ENCODE results near the gene U2AF2.

U2AF2 gene

DNA sequence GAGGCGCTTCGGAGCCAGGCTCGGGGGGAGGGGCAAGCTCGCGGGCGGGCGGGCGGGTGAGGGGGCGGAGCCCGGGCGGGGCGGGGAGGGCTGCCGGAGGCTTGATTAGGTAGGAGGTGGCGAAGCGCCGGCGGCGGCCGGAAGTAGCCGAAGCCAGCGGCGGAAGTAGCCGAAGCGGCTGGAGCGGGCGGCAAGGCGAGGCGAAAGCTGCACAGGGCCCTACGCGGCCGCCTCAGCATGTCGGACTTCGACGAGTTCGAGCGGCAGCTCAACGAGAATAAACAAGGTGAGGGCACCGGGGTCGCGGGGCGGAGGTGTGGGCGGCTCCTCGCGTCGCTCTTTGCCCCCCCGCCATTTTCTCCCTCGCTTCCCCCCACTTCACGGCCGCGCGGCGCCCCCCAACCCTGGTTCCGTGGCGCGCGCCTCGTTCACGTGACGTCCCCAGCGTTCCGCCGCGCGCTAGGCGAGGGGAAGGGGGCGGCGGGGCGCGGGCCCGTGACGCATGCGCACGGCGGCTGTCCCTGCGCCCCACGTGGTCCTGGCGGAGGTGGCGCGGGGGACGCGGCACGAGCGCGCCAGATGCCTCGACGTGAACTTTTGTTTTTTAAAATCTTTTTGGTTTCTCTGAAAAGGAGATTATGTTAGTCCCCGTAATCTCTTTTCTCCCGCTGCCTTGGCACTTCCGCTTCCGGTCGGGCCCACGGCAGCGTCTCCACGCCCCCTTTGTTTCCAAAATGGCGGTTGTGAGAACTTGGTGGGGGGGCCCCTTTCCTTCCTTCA is at the start of gene U2AF2:
Gene U2AF2 (plus strand): TSS at position 168 of the 780 bp plus-strand sequence. CDS start 70 bp downstream, at position 238.
- peak; percentile 72 for DNase-seq (ENCODE audit: low read depth)

DNA sequence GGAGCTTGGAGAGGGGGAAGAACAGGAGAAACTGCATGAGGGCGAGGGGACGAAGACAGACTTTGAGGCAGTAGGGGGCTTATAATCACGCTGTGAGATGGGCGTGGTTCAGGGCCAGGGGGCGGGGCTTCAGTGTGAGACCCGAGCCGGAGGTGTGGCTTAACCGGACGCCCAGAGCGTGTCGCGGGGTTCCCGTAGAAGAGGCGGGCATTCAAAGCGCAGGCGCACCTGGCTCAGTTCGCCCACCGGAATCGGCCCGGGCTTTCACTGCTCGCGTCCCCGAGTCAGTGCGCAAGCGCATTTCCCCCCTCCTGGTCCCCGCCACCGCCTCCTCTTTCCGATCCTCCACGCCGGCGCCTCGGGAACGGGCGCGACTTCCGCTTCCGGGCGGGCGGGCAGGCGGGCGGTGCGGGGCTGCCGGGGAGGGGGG is 49.6 kb upstream of the U2AF2 start:
- DNase-seq (ENCODE audit: low read depth) = peak; percentile 93

DNA sequence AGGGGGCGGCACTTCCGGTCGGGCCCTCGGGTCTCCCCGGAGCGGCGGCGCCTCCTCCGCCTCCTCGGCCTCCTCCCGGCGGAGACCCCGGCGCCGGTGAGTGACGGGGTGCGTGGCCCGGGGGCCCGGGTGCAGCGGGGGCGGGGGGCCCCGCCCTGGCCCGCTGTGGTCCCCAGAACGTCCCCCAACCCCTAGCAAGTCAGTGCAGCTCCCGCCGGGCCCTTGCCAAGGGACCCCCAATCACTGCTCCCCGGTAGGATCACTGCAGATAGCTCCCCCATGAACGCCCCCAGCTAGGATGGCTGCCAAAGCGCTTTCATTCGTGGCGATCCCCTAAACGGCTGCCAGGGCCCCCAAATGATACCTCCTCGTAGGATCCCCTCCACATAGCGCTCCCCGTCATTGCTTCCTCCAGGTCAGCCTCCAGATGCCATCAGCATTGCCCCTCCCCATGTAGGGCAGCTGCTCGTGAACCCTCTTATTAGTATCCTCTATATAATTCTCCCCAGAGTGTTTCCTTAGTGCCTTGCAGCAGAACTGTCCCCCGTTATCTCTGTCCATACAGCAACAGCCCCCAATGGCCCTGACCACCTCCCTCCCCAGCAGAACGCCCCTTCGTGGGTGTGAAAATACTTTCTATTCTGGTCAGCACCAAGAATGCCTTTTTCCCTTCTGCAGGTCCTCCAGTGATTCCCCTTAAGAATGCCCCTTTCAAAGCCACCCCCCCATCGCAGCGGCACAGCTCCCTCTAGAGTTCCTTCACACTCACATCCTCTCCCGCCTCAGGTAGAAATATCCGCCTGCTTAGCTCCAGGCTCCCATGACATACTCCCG is 49.0 kb upstream of the U2AF2 start, which contains the start of gene ZNF865:
Gene ZNF865 (plus strand): TSS at position 11 of the 834 bp plus-strand sequence. CDS start 7,972 bp downstream, outside the sequence.
- peak; percentile 75 for DNase-seq (ENCODE audit: low read depth)

DNA sequence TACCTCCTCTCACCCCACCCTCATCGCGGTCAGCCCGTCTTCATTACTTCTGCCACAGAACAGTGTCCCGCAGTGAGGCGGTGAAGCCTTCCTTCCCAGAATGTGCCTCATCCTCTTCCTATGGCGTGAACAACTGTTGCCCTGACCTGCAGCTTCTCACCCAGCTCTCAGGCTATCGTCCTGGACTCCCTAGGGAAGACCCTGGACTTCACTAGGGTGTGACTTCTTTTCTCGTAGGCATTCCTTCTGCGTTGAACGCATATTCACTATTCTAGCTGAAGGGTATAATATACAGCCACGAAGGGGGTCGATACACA is 48.4 kb upstream of the U2AF2 start:
- no peak for DNase-seq (ENCODE audit: low read depth)

DNA sequence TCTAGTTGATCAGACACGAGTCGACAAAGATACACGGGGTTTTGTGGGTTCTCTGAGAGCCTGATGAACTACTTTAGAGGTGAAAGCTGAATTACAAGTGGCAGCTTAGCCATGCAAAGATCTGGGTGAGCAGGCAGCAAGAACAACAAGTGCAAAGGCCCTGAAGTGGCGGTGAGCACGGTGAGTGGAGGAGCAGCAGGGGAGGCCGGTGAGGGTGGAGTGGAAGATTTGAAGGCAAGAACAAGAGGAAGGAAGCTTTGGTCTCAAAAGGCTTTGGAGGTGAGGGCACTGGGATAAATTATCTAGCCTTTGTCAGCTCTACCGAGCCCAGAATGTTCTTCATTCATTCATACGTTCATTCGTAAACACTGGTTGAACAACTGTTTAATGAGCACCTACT is 48.0 kb upstream of the U2AF2 start:
- DNase-seq (ENCODE audit: low read depth) = no peak

DNA sequence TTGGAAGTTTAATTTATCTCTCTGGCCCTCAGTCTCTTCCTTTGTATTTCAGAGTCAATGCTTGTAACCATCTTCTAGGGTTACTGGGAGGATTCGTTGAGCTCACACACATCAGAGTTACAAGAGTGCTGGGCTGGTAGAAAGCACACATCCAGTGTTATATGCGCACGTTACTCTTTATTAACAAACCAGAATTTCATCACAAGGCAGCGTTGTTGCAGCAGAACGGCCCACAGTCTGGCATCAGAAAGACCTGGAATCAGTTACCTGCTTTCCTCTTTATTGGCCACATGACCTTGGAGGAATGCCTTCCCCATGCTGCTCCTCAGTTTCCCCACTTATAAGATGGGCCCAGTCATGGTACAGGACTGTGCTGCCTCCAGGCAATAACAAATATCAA is 45.5 kb upstream of the U2AF2 start:
- DNase-seq (ENCODE audit: low read depth) = no peak

DNA sequence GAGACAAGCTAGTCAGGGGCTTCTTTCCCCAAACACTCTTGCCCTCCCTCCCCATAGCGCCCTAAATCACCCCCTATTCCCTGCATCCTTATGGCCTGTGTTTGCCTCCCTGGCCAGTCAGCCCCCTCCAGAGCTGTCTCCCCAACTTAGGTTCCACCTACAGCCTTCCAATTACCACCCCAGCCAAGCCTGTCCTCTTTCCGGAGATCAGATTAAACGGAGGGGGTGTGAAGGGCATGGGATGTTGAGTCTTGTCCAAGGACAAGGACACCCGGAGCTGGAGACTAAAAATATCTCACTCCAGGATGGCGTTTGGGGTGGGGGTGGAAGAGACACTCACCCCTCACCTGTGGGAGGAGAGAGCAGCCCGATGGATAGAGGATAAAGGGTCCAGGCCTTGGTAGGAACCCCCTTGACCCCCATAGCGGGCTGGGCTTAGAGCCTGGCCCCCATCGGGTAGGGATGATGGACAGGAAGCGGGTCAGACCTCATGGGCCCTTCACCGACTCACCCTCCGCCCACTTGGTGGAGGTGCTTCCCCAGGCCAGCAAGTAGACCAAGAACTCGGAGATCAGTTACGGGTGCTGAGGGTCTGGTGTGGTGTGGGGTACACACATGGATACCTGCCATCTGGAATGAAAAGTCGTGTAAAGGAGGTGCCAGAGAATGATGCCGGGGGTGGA is 43.4 kb upstream of the U2AF2 start:
- no peak for DNase-seq (ENCODE audit: low read depth)

DNA sequence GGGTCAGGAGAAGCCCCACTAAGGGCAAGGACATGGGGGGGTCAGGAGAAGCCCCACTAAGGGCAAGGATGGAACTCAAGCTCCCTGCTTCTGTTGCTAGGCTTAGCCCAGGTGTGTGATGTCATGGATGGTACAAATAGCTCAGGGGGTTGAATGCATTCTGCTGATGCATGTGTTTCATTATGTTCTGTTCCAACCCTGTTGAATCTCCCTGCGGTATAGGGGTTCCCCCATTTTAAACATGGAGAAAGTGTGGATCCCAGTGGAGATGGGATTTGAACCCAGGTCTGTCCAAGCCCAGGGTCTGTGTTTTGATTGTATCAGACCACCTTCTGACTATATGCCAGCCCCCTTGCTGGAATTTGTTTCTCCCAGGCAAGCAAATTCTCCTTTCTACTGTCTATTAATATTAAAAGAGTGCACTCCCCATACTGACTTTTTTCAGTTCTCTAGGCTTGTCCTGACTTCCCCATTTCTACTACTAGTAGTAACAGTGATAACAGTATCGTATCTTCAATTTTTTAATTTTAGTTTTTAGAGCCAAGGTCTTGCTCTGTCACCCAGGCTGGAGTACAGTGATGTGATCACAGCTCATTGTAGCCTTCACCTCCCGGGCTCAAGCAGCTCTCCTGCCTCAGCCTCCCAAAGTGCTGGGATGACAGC is 42.7 kb upstream of the U2AF2 start:
- no peak for DNase-seq (ENCODE audit: low read depth)

DNA sequence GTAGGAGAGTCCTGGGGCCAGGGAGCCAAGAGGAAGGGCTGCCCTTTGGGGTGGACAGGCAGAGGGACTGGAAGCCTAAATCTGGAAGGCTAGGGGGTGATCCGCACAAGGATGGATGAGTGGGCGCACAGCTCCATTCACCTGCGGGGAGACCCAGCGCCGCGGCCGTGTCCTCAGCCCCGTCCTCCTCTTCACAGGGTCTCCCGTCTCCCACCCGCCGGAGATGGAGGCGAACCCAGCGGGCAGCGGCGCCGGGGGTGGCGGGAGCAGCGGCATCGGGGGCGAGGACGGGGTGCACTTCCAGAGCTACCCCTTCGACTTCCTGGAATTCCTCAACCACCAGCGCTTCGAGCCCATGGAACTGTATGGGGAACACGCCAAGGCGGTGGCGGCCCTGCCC is 41.4 kb upstream of the U2AF2 start:
- no peak for DNase-seq (ENCODE audit: low read depth)

DNA sequence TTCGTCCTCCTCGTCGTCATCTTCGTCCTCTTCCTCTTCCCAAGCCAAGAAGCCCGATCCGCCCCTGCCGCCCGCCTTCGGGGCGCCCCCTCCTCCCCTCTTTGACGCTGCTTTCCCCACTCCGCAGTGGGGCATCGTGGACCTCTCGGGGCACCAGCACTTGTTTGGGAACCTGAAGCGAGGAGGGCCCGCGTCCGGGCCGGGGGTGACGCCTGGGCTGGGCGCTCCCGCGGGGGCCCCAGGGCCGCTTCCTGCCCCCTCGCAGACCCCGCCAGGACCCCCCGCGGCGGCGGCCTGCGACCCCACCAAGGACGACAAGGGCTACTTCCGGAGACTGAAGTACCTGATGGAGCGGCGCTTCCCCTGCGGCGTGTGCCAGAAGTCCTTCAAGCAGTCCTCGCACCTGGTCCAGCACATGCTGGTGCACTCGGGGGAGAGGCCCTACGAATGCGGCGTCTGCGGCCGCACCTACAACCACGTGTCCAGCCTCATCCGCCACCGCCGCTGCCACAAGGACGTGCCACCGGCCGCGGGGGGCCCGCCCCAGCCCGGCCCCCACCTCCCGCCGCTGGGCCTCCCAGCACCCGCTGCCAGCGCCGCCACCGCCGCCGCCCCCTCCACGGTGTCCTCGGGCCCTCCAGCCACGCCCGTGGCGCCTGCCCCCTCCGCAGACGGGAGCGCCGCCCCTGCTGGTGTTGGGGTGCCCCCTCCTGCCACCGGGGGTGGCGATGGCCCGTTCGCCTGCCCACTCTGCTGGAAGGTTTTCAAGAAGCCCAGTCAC is 40.7 kb upstream of the U2AF2 start:
- DNase-seq (ENCODE audit: low read depth) = no peak

DNA sequence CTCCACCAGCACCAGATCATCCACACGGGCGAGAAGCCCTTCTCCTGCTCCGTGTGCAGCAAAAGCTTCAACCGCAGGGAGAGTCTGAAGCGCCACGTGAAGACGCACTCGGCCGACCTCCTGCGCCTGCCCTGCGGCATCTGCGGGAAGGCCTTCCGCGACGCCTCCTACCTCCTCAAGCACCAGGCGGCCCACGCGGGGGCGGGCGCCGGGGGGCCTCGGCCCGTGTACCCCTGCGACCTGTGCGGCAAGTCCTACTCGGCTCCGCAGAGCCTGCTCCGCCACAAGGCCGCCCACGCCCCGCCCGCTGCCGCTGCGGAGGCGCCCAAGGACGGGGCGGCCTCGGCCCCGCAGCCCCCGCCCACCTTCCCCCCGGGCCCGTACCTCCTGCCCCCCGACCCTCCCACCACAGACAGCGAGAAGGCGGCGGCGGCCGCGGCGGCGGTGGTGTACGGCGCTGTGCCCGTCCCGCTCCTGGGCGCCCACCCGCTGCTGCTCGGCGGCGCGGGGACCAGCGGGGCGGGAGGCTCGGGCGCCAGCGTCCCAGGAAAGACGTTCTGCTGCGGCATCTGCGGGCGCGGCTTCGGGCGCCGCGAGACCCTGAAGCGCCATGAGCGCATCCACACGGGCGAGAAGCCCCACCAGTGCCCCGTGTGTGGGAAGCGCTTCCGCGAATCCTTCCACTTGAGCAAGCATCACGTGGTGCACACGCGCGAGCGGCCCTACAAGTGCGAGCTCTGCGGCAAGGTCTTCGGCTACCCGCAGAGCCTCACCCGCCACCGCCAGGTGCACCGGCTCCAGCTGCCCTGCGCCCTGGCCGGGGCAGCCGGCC is 39.9 kb upstream of the U2AF2 start:
- no peak for DNase-seq (ENCODE audit: low read depth)

DNA sequence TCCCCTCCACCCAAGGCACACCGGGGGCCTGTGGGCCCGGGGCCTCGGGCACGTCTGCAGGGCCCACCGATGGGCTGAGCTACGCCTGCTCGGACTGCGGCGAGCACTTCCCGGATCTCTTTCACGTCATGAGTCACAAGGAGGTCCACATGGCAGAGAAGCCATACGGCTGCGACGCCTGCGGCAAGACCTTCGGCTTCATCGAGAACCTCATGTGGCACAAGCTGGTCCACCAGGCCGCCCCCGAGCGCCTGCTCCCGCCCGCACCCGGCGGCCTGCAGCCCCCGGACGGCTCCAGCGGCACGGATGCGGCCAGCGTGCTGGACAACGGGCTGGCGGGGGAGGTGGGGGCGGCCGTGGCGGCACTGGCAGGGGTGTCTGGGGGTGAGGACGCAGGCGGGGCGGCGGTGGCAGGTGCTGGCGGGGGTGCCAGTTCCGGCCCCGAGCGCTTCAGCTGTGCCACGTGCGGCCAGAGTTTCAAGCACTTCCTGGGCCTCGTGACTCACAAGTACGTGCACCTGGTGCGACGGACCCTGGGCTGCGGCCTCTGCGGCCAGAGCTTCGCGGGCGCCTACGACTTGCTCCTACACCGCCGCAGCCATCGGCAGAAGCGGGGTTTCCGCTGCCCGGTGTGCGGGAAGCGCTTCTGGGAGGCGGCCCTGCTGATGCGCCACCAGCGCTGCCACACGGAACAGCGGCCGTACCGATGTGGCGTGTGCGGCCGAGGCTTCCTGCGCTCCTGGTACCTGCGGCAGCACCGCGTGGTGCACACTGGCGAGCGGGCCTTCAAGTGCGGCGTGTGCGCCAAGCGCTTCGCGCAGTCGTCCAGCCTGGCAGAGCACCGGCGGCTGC is 39.1 kb upstream of the U2AF2 start:
- DNase-seq (ENCODE audit: low read depth) = no peak

DNA sequence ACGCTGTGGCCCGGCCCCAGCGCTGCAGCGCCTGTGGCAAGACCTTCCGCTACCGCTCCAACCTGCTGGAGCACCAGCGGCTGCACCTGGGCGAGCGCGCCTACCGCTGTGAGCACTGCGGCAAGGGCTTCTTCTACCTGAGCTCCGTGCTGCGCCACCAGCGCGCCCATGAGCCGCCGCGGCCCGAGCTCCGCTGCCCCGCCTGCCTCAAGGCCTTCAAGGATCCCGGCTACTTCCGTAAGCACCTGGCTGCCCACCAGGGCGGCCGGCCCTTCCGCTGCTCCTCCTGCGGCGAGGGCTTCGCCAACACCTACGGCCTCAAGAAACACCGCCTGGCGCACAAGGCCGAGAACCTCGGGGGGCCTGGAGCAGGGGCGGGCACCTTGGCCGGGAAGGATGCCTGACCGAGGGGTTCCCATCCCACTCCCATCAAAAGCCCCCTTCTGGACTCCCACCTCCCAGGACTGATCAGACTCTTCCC is 38.4 kb upstream of the U2AF2 start:
- no peak for DNase-seq (ENCODE audit: low read depth)

DNA sequence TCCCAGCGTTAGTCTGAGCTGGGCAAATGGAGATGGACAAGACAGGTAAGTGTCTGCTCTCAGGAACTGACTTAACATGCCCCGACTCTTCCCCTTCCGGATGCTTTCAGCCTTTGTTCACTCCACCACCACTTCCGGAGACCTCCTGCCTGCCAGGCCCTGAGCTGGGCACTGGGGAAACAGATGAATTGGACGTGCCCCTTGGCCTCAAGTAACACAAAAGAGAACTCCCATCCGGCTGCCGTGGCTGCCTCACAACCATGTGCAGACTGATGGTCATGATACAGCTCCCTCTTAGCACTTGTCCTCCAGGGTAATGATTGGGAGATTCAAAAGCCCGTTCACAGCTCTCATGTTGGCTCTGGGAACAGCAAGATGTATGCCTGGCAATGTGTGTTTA is 37.4 kb upstream of the U2AF2 start:
- DNase-seq (ENCODE audit: low read depth) = no peak

DNA sequence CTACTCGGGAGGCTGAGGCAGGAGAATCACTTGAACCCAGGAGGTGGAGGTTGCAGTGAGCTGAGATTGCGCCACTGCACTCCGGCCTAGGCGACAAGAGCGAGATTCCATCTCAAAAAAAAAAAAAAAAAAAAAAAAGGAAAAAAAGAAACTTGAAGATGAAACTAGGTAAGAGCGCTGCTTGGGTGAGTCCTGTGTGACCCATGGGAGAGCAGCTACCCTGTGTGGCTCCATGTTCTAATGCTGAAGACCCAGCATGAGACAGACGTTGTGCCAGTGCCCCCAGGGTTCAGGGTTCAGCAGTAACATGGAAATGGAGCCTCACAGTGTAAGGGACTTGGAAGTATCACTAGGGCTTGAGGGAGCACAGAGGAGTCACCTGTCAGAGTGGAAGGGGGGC is 36.4 kb upstream of the U2AF2 start:
- DNase-seq (ENCODE audit: low read depth) = no peak

DNA sequence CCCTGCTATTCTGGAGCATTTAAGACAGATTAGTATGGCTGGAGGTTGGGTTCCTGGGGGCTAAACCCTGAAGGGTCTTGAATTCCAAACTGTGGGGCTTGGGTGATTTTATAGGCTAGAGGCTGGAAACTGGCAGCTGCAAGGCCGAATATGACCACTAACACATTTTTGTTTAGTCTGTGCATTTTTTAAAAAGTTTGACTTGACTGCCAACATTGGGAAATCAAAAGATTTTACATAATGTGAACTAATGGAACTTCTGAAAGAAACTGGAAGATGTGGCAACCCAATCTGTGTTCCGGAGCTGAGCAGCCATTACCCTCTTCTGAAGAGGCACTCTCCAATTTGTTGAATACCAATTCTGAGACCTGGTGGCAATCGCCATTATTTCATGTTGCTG is 35.5 kb upstream of the U2AF2 start:
- no peak for DNase-seq (ENCODE audit: low read depth)

DNA sequence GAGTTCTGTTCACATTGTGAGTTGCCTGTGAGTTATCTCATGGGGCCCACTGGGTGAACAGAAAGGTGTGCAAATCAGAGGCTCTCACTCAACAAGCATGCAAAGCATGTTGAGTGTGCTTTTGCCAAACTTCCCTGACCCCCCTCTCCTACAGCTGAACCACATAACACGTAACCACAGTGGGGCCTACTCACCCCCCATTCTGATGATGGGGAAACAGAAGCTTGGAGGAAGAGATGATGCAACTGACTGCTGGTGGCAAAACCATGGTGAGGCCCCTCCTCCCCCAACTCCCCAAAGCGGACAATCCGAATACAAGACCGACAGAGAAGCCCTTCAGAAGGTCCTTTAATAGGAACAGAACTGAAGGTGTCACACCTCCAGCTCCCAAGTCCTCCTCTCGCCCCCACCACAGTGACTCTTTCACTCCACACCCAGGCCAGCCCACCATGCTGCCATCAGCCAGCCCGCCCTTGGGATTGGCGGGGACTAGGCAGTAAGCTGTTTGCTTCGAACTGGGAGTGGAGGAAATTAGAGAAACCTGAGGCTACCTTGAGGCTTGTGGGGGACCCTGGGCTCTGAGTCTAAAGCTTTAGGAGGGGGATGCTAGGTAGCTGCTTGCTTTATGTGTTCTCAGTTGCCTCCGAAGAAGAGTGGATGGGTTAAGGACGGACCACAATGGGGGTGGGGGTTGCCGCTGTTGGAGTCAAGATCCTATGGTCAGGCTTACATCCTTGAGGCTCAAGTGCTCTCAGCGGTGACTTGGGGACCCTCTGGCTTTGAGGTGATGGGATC is 34.2 kb upstream of the U2AF2 start:
- DNase-seq (ENCODE audit: low read depth) = no peak

DNA sequence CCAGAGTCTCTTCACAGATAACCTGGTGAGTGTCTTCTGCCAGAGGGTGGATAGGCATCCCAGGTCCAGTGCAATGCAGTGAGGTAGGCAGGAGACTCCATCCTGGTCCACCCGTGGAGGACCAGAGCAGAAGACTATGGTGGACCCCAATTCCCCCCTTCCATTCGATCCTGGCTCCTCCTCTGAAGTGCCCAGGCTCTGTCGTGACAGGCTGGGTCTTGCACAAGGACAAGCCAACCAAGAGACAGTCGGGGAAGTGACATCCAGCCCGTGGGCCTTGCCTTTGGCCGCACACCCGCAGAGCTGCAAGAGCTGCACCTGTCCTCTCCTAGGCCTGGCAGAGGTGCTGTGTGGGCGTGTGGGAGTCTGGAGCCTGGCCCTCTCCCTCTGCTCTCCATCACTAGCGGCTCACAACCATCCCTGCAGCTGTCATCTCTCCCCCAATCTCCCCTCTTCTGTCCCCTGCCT is 33.6 kb upstream of the U2AF2 start:
- DNase-seq (ENCODE audit: low read depth) = no peak
